ENCODE results near the gene METRNL.

The METRNL gene

DNA sequence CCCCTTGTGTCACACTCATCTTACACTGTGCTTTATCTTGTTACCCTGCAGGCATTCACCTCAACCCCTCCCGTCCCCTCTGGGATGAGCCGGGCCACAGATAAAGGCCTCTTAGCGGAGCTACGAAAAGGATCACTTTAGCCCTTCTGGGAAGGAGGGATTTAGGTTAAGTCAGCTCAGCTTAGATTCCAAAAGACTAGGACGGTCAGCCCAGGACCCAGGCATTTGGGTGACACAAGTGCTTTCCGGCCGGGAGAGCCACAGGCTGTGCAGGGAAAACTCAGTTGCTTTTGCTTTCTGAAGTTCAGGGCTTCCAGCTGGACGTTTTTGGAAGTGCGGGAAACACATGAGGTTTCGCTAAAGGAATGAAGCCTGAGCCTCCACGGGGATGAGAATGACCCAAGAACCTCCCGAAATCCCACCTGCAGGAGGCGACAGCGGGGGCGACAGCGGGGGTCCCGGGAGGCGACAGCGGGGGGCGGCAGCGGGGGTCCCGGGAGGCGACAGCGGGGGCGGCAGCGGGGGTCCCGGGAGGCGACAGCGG is 11.6 kb upstream of the METRNL start:
- no peak for DNase-seq

DNA sequence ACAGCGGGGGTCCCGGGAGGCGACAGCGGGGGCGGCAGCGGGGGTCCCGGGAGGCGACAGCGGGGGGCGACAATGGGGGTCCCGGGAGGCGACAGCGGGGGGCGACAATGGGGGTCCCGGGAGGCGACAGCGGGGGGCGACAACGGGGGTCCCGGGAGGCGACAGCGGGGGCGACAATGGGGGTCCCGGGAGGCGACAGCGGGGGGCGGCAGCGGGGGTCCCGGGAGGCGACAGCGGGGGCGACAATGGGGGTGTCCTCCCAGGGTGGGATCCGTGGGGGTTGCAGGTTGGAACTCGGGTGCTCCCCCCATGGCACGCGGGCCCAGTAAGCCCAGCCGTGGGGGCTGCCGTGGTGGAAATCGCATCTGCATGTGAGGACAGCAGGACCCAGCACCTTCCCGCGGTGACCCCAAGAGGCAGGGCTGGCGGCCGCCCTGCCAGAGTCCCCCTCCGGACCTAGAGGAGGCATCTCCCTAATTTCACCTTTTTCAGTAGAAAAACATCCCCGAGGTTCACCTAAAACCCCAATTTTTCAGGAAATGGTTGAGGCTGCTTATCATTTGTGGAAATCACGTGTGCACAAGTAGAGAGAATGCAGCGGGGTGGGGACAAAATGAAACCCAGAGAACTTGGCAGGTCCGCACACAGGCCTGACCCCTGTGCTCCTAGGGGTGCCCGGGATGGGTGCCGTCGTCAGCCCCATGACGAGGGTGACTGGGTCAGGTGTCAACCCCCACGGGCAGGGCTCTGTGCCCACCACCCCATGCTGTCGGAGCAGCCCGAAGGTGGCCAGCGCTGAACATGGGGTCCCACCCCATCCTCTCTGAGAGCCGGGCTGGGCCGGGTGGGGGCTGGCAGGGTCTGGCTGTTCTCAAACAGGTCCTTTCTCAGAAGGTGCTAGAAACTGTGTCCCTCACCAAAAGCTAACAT is 10.5 kb upstream of the METRNL start:
- DNase-seq = no peak

DNA sequence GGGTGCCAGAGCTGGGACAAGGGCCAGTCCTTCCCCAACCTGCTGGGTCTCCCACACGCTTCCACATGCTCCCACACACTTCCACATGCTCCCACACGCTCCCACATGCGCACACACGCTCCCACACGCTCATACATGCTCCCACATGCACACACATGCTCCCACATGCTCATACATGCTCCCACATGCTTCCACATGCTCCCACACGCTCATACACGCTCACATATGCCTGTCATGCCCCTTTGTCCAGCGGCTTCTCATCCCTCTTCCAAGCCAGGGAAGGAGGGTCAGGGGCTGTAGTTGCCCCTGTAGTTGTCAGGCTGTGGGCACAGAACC is 9.9 kb upstream of the METRNL start:
- DNase-seq = no peak

DNA sequence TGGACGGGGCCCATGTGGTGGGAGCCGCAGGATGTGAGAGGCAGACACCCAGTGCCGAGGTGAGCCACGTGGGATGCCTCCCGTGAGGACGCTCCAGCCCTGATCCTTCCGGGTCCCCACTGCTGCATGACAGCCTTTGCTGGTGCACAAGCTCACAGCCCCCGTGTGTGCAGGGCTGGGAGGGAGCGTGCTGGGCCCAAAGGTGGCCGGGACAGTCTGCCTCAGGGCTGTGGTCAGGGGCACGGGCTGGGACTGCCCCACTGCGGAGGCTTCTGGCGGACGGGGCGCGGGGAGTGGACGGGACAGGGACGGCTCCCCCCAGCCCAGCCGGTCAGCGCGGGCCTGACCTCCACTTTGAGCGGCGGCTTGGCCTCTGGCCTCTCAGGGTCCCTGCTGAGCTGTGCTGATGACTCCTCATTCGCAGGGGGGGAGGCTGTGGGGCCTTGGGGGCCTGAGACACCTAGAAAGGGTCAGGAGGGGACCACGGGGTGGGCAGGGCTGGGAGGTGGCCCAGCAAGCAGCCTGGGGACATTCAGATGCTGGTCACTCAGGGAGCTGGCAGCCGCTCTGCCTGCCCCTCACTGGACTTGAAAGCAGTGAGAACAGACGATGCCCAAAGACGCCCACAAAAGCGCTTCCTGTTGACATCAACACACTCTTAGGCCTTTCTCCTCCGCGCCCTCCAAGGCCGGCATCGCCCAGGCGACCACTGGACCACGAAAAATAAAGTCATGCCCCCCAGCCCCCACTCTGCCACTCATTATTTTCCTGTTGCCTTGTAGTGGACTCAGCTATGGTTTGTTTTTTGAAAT is 9.3 kb upstream of the METRNL start:
- DNase-seq = no peak

DNA sequence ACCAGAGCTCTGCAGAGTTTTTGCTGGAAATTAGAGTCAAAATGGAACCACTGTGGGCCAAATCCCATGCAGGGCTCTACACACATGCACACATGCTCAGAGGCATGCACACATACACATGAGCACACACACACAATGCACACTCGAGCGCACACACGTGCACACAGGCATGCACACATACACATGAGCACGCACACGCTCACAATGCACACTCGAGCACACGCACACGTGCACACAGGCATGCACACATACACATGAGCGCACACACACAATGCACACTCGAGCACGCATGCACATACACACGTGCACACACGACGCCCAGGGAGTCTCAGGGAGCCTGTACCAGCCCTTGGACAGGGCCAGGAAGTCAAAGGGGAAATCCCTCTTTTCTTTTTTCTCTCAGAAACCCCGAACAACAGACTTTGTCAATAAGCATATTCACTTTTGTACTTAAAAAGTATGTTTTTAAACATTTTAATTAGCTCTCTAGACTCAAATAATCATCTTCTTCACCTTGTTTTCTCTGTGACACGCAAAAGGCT is 8.5 kb upstream of the METRNL start:
- DNase-seq = no peak

DNA sequence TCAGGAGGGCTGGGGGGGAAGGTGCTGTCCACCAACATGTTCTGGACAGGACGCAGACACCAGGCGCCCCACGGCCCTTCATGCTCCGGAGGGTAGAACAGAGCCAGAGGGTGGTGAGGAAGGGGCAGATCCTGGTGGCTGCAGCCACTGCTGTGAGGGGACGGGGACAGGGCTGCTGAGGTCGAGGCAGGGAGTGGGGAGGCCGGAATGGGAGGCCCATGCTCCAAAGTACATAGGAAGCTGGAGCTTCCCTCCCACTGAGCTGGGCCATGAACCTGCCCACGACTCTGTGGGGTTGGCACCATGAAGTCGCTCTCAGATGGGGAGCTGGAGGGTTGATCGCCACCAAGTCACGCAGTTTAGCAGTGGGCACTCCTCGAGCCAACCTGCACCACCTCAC is 8.0 kb upstream of the METRNL start:
- no peak for DNase-seq

DNA sequence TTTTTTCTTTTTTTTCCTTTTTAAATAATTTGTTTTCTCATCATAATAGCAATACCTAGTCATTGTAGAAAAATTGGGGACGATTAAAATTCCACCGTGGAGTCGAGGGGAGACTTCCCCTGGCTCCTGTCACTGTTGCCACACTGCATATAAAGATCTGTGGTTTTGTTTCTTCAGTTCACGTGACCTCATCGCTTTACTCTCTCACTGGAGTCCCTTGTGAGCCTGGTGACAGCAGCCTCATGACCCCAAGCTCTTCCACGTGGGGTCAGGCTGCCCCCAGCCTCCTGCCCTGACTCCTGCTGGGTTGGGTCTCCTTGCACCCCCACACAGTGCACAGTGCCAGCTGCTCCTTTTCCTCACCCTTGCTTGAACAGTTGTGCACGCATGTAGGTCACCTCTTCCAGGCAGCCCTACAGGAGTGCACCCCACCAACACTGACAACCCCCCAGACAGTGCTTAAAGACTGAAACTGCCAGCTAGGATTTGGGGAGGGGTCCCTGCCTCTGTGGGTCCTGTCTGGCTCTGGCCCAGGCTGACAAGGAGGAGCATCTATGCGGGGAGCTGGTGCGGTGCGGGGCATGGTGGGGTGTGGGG is 7.3 kb upstream of the METRNL start:
- DNase-seq = no peak

DNA sequence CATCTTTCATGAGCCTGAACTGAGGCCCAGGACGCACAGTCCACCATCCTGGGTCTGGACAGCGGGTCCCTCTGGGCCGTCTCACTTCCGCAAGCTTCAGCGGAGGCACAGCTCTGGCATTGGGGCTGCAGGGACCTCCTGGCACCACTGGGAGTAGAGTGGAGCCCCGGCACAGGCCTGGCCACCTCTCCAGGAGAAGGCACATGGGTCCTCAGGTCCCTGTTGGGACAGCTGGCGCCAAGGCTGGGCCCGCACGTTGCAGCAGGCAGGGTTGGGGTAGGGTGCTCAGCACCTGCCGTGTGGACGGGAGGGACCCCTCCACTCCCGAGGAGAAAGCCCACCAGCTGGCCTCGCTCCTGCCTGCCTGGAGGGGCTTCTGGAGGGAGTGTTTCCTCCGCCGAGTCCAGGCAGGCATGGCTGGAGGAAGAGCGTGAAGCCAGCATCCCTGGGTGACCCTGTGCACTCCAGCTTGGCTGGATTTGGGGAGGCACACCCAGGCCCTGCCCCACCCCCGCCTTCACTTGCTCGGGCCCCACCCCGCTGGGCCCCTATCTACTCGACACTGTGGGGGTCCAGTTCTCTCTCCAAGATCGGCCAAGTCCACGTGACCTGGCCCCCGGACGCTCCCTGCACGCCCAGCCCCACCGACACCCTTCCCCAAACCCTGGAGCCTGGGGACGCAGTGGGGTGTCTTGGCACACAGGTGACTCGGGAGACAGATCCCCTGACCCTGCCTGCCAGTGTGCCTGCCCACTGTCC is 6.6 kb upstream of the METRNL start:
- DNase-seq = no peak

DNA sequence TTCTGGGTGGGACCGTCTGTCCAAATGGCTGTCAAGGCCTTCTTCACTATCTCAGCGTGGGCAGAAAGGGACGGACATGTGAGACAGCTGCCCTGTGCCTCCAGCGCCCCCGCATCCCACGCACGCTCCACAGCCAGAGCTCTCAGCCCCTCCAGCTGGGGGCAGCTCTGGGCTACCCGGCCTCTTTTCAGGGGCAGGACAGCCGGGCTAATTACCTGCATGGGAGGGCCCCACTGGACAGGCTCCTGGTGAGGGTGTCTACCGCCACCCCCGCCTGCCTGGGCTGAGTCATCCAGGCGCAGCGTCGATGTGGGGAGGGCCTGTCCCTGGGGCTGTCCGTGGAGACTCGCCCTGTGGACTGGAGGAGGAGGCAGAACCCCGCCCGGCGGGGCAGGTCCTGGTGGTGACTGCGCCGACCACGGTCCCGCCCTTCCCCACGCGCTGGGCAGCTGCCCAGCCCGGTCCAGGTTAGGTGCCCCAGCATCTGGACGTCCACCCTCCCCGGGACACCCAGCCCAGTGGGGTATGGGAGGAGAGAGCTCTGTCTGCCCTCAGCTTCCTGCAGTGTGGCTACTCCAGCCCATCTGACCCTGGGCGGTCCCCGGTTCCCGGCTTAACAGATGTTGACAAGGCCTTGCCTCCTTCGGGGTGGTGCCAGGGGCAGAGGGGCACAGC is 5.9 kb upstream of the METRNL start:
- DNase-seq = no peak

DNA sequence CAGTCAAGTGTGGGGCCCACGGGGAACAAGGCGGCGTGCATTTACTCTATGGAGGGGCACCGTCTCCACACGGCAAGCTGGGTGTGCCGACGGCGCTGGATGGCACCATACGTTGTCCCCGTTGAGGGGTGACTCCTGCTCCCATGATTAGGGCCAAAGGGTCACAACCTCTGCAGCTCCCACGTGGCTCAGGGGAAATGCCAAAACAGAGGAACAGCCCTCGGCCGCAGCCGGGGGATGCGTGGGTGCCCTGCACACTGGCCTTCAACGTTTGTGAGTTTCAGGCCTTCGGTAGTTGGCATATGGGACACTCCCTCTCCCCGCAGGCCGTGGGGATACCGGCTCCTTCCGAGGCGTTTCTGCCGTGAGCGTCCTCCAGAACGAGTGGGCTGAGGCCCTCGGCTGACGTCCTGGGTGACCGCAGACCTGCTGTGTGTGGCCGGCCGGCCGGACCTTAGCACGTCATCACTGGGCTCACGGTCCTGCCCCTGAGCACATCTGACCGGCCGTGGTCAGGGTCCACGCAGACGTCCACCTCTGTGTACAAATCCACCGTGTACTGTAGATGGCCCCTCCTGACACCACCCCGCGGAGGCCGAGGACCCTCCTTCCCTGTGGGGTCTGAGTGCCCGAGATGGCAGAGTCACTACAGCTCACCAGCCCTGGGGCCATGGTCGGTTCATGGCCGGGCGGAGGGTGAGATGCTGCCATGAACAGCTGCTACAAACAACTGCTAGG is 4.8 kb upstream of the METRNL start:
- DNase-seq = no peak

DNA sequence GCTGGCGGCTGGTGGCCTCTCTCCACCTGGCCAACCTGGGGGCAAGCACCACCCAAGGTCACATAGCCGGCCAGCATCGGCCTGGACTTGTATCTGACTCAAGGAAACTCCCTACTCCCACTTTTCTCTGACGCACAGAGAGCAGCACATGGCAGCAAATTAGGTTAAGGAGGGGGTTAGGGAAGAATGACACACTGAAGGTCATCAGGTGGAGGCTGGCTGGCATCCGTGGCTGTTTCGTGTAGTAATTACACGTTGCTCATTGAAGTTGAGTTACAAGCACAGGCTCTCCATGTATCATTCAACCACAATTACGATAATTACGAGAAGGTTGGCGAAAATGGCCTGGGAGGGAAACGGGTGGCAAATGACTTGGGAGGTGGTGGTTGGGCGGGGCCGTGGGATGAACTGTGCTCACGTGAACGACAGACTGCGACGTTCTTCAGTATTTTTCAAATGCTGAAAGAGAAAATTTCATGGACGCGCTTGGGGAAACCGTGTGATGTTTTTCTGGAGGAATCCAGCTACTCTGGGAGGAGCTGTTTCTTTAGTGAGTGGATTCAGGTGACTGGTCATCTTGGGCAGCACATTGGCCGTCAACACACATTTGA is 4.0 kb upstream of the METRNL start:
- DNase-seq = peak; percentile 32

DNA sequence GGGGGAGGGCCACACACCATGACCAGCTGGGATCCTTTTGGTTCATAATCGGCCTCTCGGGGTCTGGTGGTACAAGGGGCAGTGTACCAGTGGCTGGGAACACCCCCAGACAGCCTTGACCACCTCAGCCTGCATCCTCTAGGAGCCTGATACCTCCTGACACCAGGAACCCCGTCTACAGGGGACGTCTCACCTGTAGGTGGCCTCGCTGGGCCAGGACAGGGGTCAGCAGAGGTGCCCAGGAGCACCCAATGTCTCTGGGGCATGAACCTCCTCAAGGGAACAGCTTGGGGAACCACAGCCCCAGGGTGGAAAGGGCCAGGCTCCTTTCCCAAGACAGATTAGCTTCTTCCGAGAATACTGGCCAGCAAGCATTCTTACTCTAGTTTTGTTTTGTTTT is 2.5 kb upstream of the METRNL start:
- no peak for DNase-seq

DNA sequence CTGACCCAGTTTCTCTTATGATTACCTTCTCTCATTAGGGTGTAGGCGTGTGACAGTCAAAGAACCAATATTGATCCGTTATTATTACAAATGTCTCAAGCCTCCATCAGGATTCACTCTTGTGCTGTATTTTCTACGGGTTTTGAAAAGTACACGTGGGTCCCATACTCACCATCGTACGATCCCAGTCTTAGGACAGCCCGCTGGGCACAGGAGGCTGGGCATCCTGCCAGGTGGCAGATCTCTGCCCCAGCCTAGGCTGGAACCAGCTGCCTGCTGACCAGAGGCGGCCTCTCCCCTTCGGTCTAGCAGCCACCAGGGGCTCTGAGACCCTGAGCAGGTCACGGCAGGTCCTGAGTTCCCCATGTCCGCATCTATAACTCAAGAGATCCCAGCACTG is 2.0 kb upstream of the METRNL start:
- DNase-seq = no peak

DNA sequence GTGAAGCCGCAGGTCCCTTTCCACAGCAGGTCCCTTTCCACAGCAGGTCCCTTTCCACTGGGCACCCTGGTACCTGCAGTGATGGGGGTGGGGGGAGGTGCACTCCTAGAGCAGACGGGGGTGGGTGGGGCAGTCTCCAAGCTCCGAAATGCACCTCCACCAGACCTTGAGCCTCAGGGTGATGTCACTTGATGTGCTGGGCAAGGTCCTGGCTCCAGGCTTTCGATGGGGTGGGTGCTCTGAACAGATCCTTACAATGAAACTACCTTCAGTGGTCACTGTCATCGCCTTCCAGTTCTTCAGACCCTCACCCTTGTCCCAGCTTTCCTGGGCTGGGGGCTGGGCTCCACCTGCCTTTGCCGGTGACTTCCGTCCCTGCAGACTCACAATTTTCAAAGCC is 1.5 kb upstream of the METRNL start:
- DNase-seq = no peak

DNA sequence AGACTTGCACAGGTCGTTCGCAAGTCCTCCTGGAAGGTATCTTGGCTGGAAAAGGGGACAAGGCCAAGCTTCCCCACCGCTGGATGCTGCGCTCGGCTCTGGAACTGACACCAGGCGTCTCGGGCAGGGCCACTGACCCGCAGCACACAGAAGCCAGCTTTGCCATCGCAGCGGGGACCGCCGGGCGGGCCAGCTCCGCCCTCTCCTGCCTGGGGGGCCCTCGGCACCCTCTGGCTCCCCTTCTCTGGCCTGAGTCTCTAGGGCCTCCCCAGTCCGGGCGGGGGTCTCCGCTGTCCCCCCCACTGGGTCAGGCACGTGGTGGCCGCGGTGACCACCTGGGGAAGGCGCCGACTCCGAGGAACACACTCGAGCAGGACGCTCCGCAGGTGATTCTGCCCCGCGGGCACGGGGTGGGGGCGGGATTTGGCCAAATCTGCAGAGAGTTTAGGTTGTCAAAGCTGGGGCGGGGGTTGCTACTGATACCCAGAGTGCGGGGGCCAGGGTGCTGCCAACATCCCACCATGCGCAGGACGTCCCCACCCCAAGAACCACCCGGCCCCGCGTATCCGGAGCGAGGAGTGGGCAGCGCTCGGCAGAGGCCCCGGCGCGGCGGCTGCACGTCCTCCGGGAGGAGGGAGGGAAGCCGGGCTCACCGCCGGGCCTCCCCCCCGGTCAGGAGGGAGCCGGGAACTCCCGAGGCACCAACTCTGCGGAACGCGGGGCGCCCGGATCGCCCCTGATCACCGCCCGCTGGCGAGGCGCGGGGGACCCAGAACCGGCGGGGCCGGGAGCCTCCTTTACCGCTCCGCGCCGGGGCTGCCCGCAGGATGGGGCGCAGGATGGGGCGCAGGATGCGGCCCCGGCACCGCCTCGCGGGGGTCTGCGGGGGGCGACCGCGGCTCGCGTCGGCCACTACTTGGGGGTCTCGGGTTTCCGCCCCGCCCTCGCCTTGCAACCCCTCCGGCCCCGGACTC is 744 bp upstream of the METRNL start:
- no peak for DNase-seq

DNA sequence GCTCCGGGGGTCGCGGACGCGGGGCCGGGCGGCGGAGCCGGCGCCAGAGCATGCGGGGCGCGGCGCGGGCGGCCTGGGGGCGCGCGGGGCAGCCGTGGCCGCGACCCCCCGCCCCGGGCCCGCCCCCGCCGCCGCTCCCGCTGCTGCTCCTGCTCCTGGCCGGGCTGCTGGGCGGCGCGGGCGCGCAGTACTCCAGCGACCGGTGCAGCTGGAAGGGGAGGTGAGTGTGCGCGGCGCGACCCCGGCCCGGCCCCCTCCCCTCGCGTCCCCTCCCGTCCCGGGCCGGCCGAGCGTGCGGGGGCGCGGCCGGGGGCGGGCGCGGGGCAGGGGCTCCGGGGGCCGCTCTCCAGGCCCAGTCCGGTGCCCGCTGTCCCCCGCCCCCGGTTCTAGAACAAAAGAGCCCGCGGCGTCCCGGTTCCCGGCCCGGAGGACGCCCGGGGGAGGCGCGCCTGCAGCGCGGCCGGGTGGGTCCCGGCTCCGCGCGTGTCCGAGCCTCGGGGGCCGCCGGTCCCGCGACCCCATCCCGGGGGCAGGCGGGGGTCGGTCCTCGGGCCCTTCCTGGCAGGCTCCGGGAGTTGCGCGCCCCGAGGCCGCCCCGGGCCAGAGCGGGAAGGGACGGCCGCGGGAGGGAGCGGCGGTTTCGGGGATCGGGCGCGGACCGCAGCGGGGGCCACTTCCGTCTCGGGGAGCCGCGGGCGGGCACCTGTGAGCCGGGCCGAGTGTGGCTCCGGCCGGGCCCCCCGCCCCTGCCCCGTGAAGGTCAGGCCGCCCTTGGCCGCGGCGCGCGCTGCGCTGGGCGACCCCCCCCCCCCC is 563 bp downstream of the METRNL start:
- DNase-seq = no peak

DNA sequence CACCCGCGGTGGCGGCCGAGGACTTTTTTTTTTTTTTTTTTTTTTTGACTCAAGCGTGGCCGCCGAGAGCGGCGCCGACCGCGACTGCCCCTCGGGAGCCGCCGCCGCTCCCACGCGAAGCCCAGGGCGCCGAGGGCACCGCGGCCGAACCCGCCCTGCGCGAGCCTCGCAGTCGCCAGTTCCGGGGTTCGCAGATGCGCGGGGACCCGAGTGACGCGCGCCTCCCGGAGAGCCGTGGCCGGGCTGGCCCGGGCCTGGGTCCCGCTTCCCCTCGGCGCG is 1.1 kb downstream of the METRNL start:
- no peak for DNase-seq

DNA sequence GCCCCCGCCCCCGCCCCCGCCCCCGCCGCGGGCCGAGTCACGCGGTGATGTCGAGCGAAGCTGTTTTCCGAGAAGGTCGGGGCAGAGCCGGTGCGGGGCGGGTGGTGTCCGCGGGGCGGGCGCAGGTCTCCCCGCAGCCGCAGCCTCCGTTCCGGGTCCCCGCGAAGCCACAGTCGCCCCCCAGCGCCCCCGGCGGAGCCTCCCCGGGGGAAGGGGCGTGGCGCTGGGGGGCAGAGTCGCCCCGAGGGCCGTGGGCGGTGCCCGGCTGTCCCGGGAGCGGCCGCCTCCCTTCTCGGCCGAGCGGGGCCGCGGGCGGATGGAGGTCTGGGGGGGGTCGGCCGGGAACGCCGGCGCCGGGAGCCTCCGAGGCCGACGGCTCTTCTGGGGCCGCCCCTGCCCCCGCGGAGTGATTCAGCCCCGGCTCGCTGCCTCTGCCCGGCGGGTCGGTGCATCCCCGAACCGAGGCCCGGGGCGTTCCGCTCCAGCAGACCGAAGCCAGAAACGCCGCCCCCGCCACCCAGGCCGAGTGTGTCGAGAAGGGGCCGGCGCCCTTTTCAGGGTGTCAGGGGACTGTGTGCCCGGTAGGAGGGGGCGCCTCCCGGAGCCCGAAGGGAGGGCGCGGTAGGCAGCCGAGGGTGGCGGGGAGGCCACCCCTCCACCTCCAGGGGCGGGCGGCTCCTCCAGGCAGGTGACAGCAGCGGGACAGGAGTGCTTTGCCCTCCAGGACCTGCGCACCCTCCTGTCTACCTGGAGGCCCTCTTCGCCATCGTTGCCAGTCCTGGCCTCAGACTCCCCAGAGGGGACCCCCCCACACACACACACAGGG is 1.7 kb downstream of the METRNL start:
- no peak for DNase-seq
